Fibroblast of lung (primary cell): Measurements from ENCODE around the gene PLCG1. TPM values are rescaled to one million over a fixed set of nuclear protein-coding genes. Genes with fewer than 3 reads are reported as not detected.

ENCODE experiments used
- DNase-seq, 2 donors: peaks; one replicate each; pipeline versions ENCODE4 v3.0.0 to v3.0.0-alpha.2; 2010; ENCODE audit warnings: low read depth in 2 of 2
- H2AFZ ChIP-seq: 2 replicates; pipeline ENCODE4 v1.5.1; 2012; ENCODE audit warnings: low read length, control low read depth, inconsistent platforms
- H3K27ac ChIP-seq: 2 replicates; pipeline ENCODE4 v1.5.1; 2011; ENCODE audit warnings: low read length, control low read depth; ENCODE audit not compliant: insufficient read depth
- H3K27me3 ChIP-seq: 2 replicates; pipeline ENCODE4 v1.5.1; 2011; ENCODE audit warnings: mild to moderate bottlenecking, low read length; ENCODE audit not compliant: control insufficient read depth, insufficient read depth
- H3K36me3 ChIP-seq: 2 replicates; pipeline ENCODE4 v1.5.1; 2011; ENCODE audit warnings: low read length; ENCODE audit not compliant: control insufficient read depth, insufficient read depth
- H3K4me1 ChIP-seq: 2 replicates; pipeline ENCODE4 v1.5.1; 2011; ENCODE audit warnings: low read length; ENCODE audit not compliant: control insufficient read depth, insufficient read depth; ENCODE audit errors: extremely low read depth
- H3K4me2 ChIP-seq: 2 replicates; pipeline ENCODE4 v1.5.1; 2011; ENCODE audit warnings: low read length, control low read depth; ENCODE audit not compliant: insufficient read depth; ENCODE audit errors: extremely low read depth
- H3K4me3 ChIP-seq, 4 experiments: fragments of 200-600 bp in 1 of 4; sonication (generic) in 1 of 4; replicated peaks in 1 of 4; 2 replicates each; pipeline ENCODE4 v1.5.1; 2011 to 2016; ENCODE audit warnings: low read length in 4 of 4, low read depth in 3 of 4, mild to moderate bottlenecking in 3 of 4, control low read depth in 2 of 4, inconsistent platforms in 1 of 4, mixed read lengths in 1 of 4; ENCODE audit not compliant: insufficient read depth in 1 of 4; ENCODE audit errors: control extremely low read depth in 1 of 4
- H3K79me2 ChIP-seq: 2 replicates; pipeline ENCODE4 v1.5.1; 2012; ENCODE audit warnings: mild to moderate bottlenecking, low read length, inconsistent platforms; ENCODE audit not compliant: control insufficient read depth, insufficient read depth
- H3K9ac ChIP-seq: 2 replicates; pipeline ENCODE4 v1.5.1; 2011; ENCODE audit warnings: mild to moderate bottlenecking, low read length, control low read depth; ENCODE audit not compliant: insufficient read depth
- H3K9me3 ChIP-seq: 2 replicates; pipeline ENCODE4 v1.5.1; 2012; ENCODE audit warnings: low read depth, low read length; ENCODE audit not compliant: control insufficient read depth, insufficient read depth
- H4K20me1 ChIP-seq: 2 replicates; pipeline ENCODE4 v1.5.1; 2011; ENCODE audit warnings: low read length; ENCODE audit not compliant: control insufficient read depth, insufficient read depth; ENCODE audit errors: extremely low read depth
- CTCF ChIP-seq, 2 donors: IDR thresholded peaks in 1 of 2; conservative IDR thresholded peaks in 1 of 2; 1 replicate in 1 of 2; 2 replicates in 1 of 2; pipeline ENCODE4 v1.5.1; 2011 to 2012; ENCODE audit warnings: low read length in 2 of 2, control low read depth in 1 of 2, inconsistent platforms in 1 of 2, low read depth in 1 of 2, mild to moderate bottlenecking in 1 of 2
- EZH2 ChIP-seq: IDR thresholded peaks from 2 replicates; pipeline ENCODE4 v1.5.1; 2012; ENCODE audit warnings: low read length, control low read depth, mild to moderate bottlenecking; ENCODE audit errors: missing control alignments
- polyA plus RNA-seq, 2 donors: library from polyadenylated mRNA; depleted of rRNA in 1 of 2; stranded (reverse) in 1 of 2; unstranded in 1 of 2; fragments of >200 nt; gene quantifications; 2 replicates each; pipeline ENCODE4 v1.2.1, GENCODE V29; 2011 to 2012; ENCODE audit warnings: missing spikeins in 1 of 2
- total RNA-seq: library from RNA; depleted of rRNA; stranded (reverse); fragments of >200 nt; gene quantifications from 2 replicates; pipeline ENCODE4 v1.2.1, GENCODE V29; 2014

The PLCG1 gene
- total and polyA plus RNA-seq, 2 donors (not counting 1 experiment from before 2014, with no cell fraction given): 24.5 to 86.2 TPM

GRCh38 chr20:41203660-41204059, 66.3 kb downstream of the PLCG1 start:
- no peak overlapping the region for H3K4me2 ChIP-seq
- no peak for DNase-seq
- H3K4me1 ChIP-seq: no peaks in the 10 kb centered on the region
- no peak overlapping the region for H2AFZ ChIP-seq
- peaks cover 2% of the 10 kb centered on the region for H3K79me2 ChIP-seq
- H3K4me3 ChIP-seq: no peak overlapping the region
- peaks cover 6% of the 10 kb centered on the region for H3K36me3 ChIP-seq
- H4K20me1 ChIP-seq: no peaks in the 10 kb centered on the region
- H3K27me3 ChIP-seq: no peaks in the 10 kb centered on the region
- TF ChIP-seq CTCF (conservative IDR thresholded peaks at IDR 0.05 in 1 of 2, IDR thresholded peaks at IDR 0.05 in 1 of 2; ENCODE audit: low read depth in 1 of 2, low read length in 2 of 2) (no peak), EZH2 (no peak)
- no peak overlapping the region for H3K9ac ChIP-seq
- H3K9me3 ChIP-seq: no peaks in the 10 kb centered on the region
- no peak overlapping the region for H3K27ac ChIP-seq

- no peak for DNase-seq
Measured at GRCh38 chr20:41204304-41205265, 67.2 kb downstream of the PLCG1 start.

More at GRCh38 chr20:41204304-41205265, 67.2 kb downstream of the PLCG1 start:
- no peaks in the 10 kb centered on the region for H3K27me3 ChIP-seq
- no peaks in the 10 kb centered on the region for H3K9me3 ChIP-seq
- peaks cover 2% of the 10 kb centered on the region for H3K79me2 ChIP-seq
- TF ChIP-seq CTCF (conservative IDR thresholded peaks at IDR 0.05 in 1 of 2, IDR thresholded peaks at IDR 0.05 in 1 of 2; ENCODE audit: low read depth in 1 of 2, low read length in 2 of 2) (no peak), EZH2 (no peak)
- H3K4me3 ChIP-seq: no peak overlapping the region
- H3K4me2 ChIP-seq: no peak overlapping the region
- H3K9ac ChIP-seq: no peak overlapping the region
- peaks cover 6% of the 10 kb centered on the region for H3K36me3 ChIP-seq
- no peak overlapping the region for H3K27ac ChIP-seq
- H4K20me1 ChIP-seq: no peaks in the 10 kb centered on the region
- no peaks in the 10 kb centered on the region for H3K4me1 ChIP-seq
- no peak overlapping the region for H2AFZ ChIP-seq
